Lung (tissue), 12 donors: ENCODE data around the gene PIM1. TPM values are rescaled to one million over a fixed set of nuclear protein-coding genes. Genes with fewer than 3 reads are reported as not detected.

Experiments
- ATAC-seq: fragments of 200-7000 bp; cut with Tn5 transposase; one replicate; pipeline ENCODE4 v1.9.1; 2020; ENCODE audit warnings: moderate number of reproducible peaks; ENCODE audit not compliant: insufficient read depth, low FRiP score
- DNase-seq, 3 donors: peaks; one replicate each; pipeline ENCODE4 v3.0.0-alpha.2; 2013 to 2017
- H3K27ac ChIP-seq, 2 donors: one replicate each; pipeline ENCODE4 v1.5.1; 2013; ENCODE audit warnings: mild to moderate bottlenecking in 2 of 2, moderate library complexity in 2 of 2, control low read depth in 1 of 2, inconsistent platforms in 1 of 2, low read depth in 1 of 2, low read length in 1 of 2
- H3K27me3 ChIP-seq, 3 donors: one replicate each; pipeline ENCODE4 v1.5.1; 2013; ENCODE audit warnings: low read length in 2 of 3; ENCODE audit not compliant: control insufficient read depth in 3 of 3, insufficient read depth in 3 of 3
- H3K36me3 ChIP-seq, 4 donors: one replicate each; pipeline ENCODE4 v1.5.1; 2013; ENCODE audit warnings: low read length in 4 of 4, mild to moderate bottlenecking in 1 of 4, moderate library complexity in 1 of 4; ENCODE audit not compliant: control insufficient read depth in 4 of 4, insufficient read depth in 4 of 4
- H3K4me1 ChIP-seq, 5 donors: one replicate each; pipeline ENCODE4 v1.5.1; 2013; ENCODE audit warnings: low read length in 5 of 5, mild to moderate bottlenecking in 2 of 5, moderate library complexity in 1 of 5; ENCODE audit not compliant: control insufficient read depth in 5 of 5, insufficient read depth in 5 of 5
- H3K4me3 ChIP-seq: one replicate; pipeline ENCODE4 v1.5.1; 2013; ENCODE audit warnings: mild to moderate bottlenecking, control low read depth, moderate library complexity
- H3K9ac ChIP-seq, 2 donors: one replicate each; pipeline ENCODE4 v1.5.1; 2013; ENCODE audit warnings: low read length in 2 of 2, control low read depth in 1 of 2; ENCODE audit not compliant: insufficient read depth in 1 of 2
- H3K9me3 ChIP-seq, 4 donors: one replicate each; pipeline ENCODE4 v1.5.1; 2013; ENCODE audit warnings: low read length in 3 of 4, mild to moderate bottlenecking in 1 of 4, moderate library complexity in 1 of 4; ENCODE audit not compliant: control insufficient read depth in 4 of 4, insufficient read depth in 3 of 4
- WGBS, 2 donors: extraction: QIAGEN DNeasy Blood & Tissue Kit; methylation state at CpG; one replicate each; pipeline ENCODE4 v1.1.7; 2013; 5-methylcytosine and 5-hydroxymethylcytosine counted together
- polyA plus RNA-seq, 2 donors: library from polyadenylated mRNA; stranded (reverse); fragments of 200-250 nt; gene quantifications; one replicate each; pipeline ENCODE4 v1.2.1, GENCODE V29; 2013
- total RNA-seq, 2 donors: library from RNA; depleted of rRNA in 1 of 2; stranded (reverse); fragments of >200 nt in 1 of 2; gene quantifications; one replicate each; pipeline ENCODE4 v1.2.1, GENCODE V29; 2014 to 2021
- TF ChIP-seq, protein P1 (sequence below): IDR thresholded peaks from 2 replicates; pipeline ENCODE4 v1.5.1; 2012; ENCODE audit warnings: mild to moderate bottlenecking; ENCODE audit errors: control extremely low read depth, extremely low read depth
- donor health status: control.
- donor health status: control.
- donor health status: Bipolar disorder and iron deficiency.
- donor health status: healthy.
- donor health status: DM: yes; HTN: yes; CAD: no.

PIM1 gene
- total and polyA plus RNA-seq, 4 donors = 43.2 to 108 (median 52.0) TPM

DNA sequence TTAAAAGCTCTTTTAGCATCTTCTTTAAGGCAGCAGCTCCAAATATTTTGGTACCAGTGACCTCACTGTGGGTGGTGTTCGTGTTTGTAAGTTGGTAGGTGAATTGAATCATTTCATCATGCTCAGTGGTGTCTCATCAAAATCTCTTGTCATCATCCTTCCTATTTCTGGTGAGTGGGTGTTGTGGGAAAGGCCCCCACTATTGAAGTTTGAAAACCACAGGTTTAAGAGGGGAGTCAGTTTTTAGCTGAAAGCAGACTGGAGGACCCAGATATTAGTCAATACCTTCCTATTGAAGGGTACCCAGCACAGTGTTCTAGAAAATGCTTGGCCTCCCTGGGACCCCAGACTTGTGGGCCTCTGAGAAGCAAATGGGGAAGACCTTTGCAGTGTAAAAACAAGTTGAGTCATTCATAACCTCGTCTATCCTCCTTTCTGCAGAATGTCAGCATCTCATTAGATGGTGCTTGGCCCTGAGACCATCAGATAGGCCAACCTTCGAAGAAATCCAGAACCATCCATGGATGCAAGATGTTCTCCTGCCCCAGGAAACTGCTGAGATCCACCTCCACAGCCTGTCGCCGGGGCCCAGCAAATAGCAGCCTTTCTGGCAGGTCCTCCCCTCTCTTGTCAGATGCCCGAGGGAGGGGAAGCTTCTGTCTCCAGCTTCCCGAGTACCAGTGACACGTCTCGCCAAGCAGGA lies 3.7 kb downstream of the PIM1 start:
- no peaks in the 10 kb centered on the region for H3K27me3 ChIP-seq
- WGBS, 2 donors = 33 to 60% methylated on average over 9 of the region's 9 CpGs
- H3K9ac ChIP-seq = no peak overlapping the region
- H3K36me3 ChIP-seq = peaks cover 9 to 22% (median 20%) of the 10 kb centered on the region in 4 donors
- peak overlapping the region in 1 of 2 donors; percentile 68 for H3K27ac ChIP-seq
- H3K4me1 ChIP-seq = peaks cover 0 to 22% (median 5%) of the 10 kb centered on the region in 5 donors
- ATAC-seq (no peak), DNase-seq (no peak)
- no peak overlapping the region for H3K4me3 ChIP-seq
- no peaks in the 10 kb centered on the region for H3K9me3 ChIP-seq
- TF ChIP-seq, protein P1, sequence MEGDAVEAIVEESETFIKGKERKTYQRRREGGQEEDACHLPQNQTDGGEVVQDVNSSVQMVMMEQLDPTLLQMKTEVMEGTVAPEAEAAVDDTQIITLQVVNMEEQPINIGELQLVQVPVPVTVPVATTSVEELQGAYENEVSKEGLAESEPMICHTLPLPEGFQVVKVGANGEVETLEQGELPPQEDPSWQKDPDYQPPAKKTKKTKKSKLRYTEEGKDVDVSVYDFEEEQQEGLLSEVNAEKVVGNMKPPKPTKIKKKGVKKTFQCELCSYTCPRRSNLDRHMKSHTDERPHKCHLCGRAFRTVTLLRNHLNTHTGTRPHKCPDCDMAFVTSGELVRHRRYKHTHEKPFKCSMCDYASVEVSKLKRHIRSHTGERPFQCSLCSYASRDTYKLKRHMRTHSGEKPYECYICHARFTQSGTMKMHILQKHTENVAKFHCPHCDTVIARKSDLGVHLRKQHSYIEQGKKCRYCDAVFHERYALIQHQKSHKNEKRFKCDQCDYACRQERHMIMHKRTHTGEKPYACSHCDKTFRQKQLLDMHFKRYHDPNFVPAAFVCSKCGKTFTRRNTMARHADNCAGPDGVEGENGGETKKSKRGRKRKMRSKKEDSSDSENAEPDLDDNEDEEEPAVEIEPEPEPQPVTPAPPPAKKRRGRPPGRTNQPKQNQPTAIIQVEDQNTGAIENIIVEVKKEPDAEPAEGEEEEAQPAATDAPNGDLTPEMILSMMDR = no peak

DNA sequence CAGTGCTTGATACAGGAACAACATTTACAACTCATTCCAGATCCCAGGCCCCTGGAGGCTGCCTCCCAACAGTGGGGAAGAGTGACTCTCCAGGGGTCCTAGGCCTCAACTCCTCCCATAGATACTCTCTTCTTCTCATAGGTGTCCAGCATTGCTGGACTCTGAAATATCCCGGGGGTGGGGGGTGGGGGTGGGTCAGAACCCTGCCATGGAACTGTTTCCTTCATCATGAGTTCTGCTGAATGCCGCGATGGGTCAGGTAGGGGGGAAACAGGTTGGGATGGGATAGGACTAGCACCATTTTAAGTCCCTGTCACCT lies 4.2 kb downstream of the PIM1 start:
- no peak for DNase-seq
- no peak overlapping the region for H3K4me3 ChIP-seq

DNA sequence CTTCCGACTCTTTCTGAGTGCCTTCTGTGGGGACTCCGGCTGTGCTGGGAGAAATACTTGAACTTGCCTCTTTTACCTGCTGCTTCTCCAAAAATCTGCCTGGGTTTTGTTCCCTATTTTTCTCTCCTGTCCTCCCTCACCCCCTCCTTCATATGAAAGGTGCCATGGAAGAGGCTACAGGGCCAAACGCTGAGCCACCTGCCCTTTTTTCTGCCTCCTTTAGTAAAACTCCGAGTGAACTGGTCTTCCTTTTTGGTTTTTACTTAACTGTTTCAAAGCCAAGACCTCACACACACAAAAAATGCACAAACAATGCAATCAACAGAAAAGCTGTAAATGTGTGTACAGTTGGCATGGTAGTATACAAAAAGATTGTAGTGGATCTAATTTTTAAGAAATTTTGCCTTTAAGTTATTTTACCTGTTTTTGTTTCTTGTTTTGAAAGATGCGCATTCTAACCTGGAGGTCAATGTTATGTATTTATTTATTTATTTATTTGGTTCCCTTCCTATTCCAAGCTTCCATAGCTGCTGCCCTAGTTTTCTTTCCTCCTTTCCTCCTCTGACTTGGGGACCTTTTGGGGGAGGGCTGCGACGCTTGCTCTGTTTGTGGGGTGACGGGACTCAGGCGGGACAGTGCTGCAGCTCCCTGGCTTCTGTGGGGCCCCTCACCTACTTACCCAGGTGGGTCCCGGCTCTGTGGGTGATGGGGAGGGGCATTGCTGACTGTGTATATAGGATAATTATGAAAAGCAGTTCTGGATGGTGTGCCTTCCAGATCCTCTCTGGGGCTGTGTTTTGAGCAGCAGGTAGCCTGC lies 4.8 kb downstream of the PIM1 start:
- 70 to 79% methylated on average over 10 of the region's 10 CpGs for WGBS, 2 donors

More for the DNA sequence above, 4.2 kb downstream of the PIM1 start:
- peaks cover 9 to 22% (median 20%) of the 10 kb centered on the region in 4 donors for H3K36me3 ChIP-seq
- peaks cover 0 to 17% (median 5%) of the 10 kb centered on the region in 5 donors for H3K4me1 ChIP-seq
- no peak for ATAC-seq
- TF ChIP-seq, protein P1 = no peak
- H3K27me3 ChIP-seq = no peaks in the 10 kb centered on the region
- H3K9ac ChIP-seq = no peak overlapping the region
- H3K27ac ChIP-seq = peak overlapping the region in 1 of 2 donors; percentile 68
- 40 to 63% methylated on average over 3 of the region's 3 CpGs for WGBS, 2 donors
- H3K9me3 ChIP-seq = no peaks in the 10 kb centered on the region

More for the DNA sequence above, 4.8 kb downstream of the PIM1 start:
- H3K36me3 ChIP-seq = peaks cover 9 to 22% (median 20%) of the 10 kb centered on the region in 4 donors
- no peaks in the 10 kb centered on the region for H3K9me3 ChIP-seq
- peaks cover 0 to 17% (median 5%) of the 10 kb centered on the region in 5 donors for H3K4me1 ChIP-seq
- no peak for DNase-seq
- no peak overlapping the region for H3K9ac ChIP-seq
- no peak overlapping the region for H3K4me3 ChIP-seq
- peak overlapping the region in 1 of 2 donors; percentile 68 for H3K27ac ChIP-seq
- TF ChIP-seq, protein P1 = no peak
- no peaks in the 10 kb centered on the region for H3K27me3 ChIP-seq
- ATAC-seq = no peak
